HepG2 (cell line): ENCODE data around the gene MB21D2. TPM values are rescaled to one million over a fixed set of nuclear protein-coding genes. Genes with fewer than 3 reads are reported as not detected.

Experiments
- ATAC-seq: fragments of 200-7000 bp; cut with Tn5 transposase; 3 replicates; pipeline ENCODE4 v1.9.1; 2020; ENCODE audit warnings: mild to moderate bottlenecking, moderate library complexity
- BruUV-seq: library from RNA; stranded (reverse); fragments of 400-500 nt; replicated peaks from 2 replicates; lab custom pipeline; 2021; lab: Mats Ljungman, UMichigan
- CTCF ChIA-PET: fragments of 300-600 bp; formaldehyde crosslinking; extraction: SDS; loops from one replicate; lab custom pipeline; 2021; ENCODE audit warnings: low total read pairs, inconsistent platforms, low intra/inter-chr PET ratio; lab: Yijun Ruan, JAX
- POLR2A ChIA-PET: fragments of 350-600 bp; sonication (Branson Sonifier 250); formaldehyde crosslinking; loops from one replicate; lab custom pipeline; 2020; ENCODE audit warnings: antibody characterized with exemption, inconsistent platforms; lab: Yijun Ruan, JAX
- DNase-seq: peaks from one replicate; pipeline ENCODE4 v3.0.0-alpha.2; 2015; ENCODE audit warnings: low spot score
- FAIRE-seq: peaks from 3 replicates; lab custom pipeline; 2011; peaks lifted over from hg19 to GRCh38; lab: Jason Lieb, UNC
- H2AFZ ChIP-seq: one replicate; pipeline ENCODE4 v1.6.1; 2011; ENCODE audit warnings: low read length, inconsistent platforms
- H3K27ac ChIP-seq: fragments of 300-600 bp; 3 replicates; pipeline ENCODE4 v1.8.0; 2011; ENCODE audit warnings: mixed run types, mild to moderate bottlenecking, mixed read lengths, low read length, inconsistent platforms; ENCODE audit not compliant: insufficient read depth; ENCODE audit errors: extremely low read length
- H3K27me3 ChIP-seq, 2 experiments: fragments of 200-600 bp in 1 of 2; 2 replicates in 1 of 2; 3 replicates in 1 of 2; pipeline versions ENCODE4 v1.6.0 to v1.8.0; 2011; ENCODE audit warnings: low read length in 2 of 2, mild to moderate bottlenecking in 2 of 2, moderate library complexity in 2 of 2, inconsistent platforms in 1 of 2; ENCODE audit not compliant: insufficient read depth in 2 of 2, control insufficient read depth in 1 of 2
- H3K36me3 ChIP-seq, 2 experiments: fragments of 200-600 bp in 1 of 2; replicated peaks in 1 of 2; 2 replicates in 1 of 2; 3 replicates in 1 of 2; pipeline versions ENCODE4 v1.5.1 to v1.8.0; 2011; ENCODE audit warnings: low read length in 2 of 2, inconsistent platforms in 1 of 2; ENCODE audit not compliant: insufficient read depth in 2 of 2, control insufficient read depth in 1 of 2
- H3K4me1 ChIP-seq: 2 replicates; pipeline ENCODE4 v1.5.1; 2012; ENCODE audit warnings: low read length, inconsistent platforms; ENCODE audit not compliant: insufficient read depth
- H3K4me2 ChIP-seq: 2 replicates; pipeline ENCODE4 v1.6.0; 2011; ENCODE audit warnings: low read depth, low read length, inconsistent platforms
- H3K4me3 ChIP-seq, 3 experiments: fragments of 200-600 bp in 1 of 3; sonication (generic), shearing (Covaris generic) in 1 of 3; replicated peaks in 1 of 3; 2 replicates each; pipeline ENCODE4 v1.5.1; 2011 to 2016; ENCODE audit warnings: low read length in 3 of 3, inconsistent platforms in 2 of 3, low read depth in 2 of 3, mild to moderate bottlenecking in 2 of 3, control low read depth in 1 of 3, mixed read lengths in 1 of 3; ENCODE audit not compliant: insufficient read depth in 1 of 3
- H3K79me2 ChIP-seq: one replicate; pipeline ENCODE4 v1.6.1; 2011; ENCODE audit warnings: low read length, inconsistent platforms; ENCODE audit not compliant: insufficient read depth
- H3K9ac ChIP-seq: 2 replicates; pipeline ENCODE4 v1.6.0; 2011; ENCODE audit warnings: mild to moderate bottlenecking, low read depth, low read length, inconsistent platforms; ENCODE audit not compliant: insufficient read depth
- H3K9me3 ChIP-seq: 2 replicates; pipeline ENCODE4 v1.5.1; 2012; ENCODE audit warnings: mild to moderate bottlenecking, low read length
- H4K20me1 ChIP-seq: 2 replicates; pipeline ENCODE4 v1.6.0; 2011; ENCODE audit warnings: inconsistent platforms, mild to moderate bottlenecking, low read length, moderate library complexity; ENCODE audit not compliant: insufficient read depth
- HMG20A ChIP-seq: IDR thresholded peaks from 2 replicates; pipeline ENCODE4 v1.6.1; 2016; ENCODE audit warnings: borderline replicate concordance
- HNRNPK ChIP-seq: fragments of 200-400 bp; formaldehyde crosslinking; IDR thresholded peaks from 2 replicates; pipeline ENCODE4 v1.6.1; 2018; ENCODE audit warnings: low read length, low read depth, moderate library complexity, mild to moderate bottlenecking; ENCODE audit not compliant: poor library complexity, severe bottlenecking
- MAF1 ChIP-seq: sonication (generic); formaldehyde crosslinking; IDR thresholded peaks from 2 replicates; pipeline ENCODE4 v1.5.0; 2020; ENCODE audit warnings: missing genetic modification reagents, borderline replicate concordance
- MED8 ChIP-seq: sonication (generic); formaldehyde crosslinking; IDR thresholded peaks from 2 replicates; pipeline ENCODE4 v1.8.1; 2023; ENCODE audit warnings: mild to moderate bottlenecking, missing genetic modification reagents; ENCODE audit not compliant: insufficient replicate concordance
- SPEN ChIP-seq: sonication (generic); formaldehyde crosslinking; IDR thresholded peaks from 2 replicates; pipeline ENCODE4 v1.5.1; 2020; ENCODE audit warnings: low read depth, mild to moderate bottlenecking, missing genetic modification reagents
- ZBTB34 ChIP-seq: sonication (generic); formaldehyde crosslinking; IDR thresholded peaks from 2 replicates; pipeline ENCODE4 v1.8.0; 2022; ENCODE audit warnings: mild to moderate bottlenecking, missing genetic modification reagents
- ZNF296 ChIP-seq: sonication (generic); formaldehyde crosslinking; conservative IDR thresholded peaks from 2 replicates; pipeline ENCODE4 v1.5.0; 2020; ENCODE audit warnings: mild to moderate bottlenecking, missing genetic modification reagents
- ZNF567 ChIP-seq: sonication (generic); formaldehyde crosslinking; IDR thresholded peaks from 2 replicates; pipeline ENCODE4 v1.8.1; 2023; ENCODE audit warnings: mild to moderate bottlenecking, missing genetic modification reagents, borderline replicate concordance
- WGBS: methylation state at CpG from one replicate; pipeline ENCODE4 v1.1.6; 2017; ENCODE audit warnings: low lambda C conversion rate; 5-methylcytosine and 5-hydroxymethylcytosine counted together
- in situ Hi-C: cut with HindIII; loops from 2 replicates; pipeline ENCODE4 v1.10.0; 2017; ENCODE audit warnings: low pct_unique_long_range_greater_than_20kb; ENCODE audit not compliant: extremely low pct_ligation_motif_present
- intact Hi-C: fragments of 100-400 bp; cut with micrococcal nuclease; formaldehyde crosslinking; loops from one replicate; pipeline ENCODE4 v1.10.0; 2022; ENCODE audit not compliant: unreplicated experiment
- polyA plus RNA-seq, 8 experiments: library from polyadenylated mRNA; depleted of rRNA in 3 of 8; stranded (reverse) in 7 of 8; unstranded in 1 of 8; fragments of >200 nt; fragmentation: Illumina TruSeq in 4 of 8; extraction: Trizol in 4 of 8; gene quantifications; 2 replicates each; pipeline versions ENCODE4 v1.2.1 to v1.2.3, GENCODE V29; 2011 to 2016; ENCODE audit warnings: low read depth in 4 of 8, missing spikeins in 1 of 8, mixed read lengths in 1 of 8; ENCODE audit not compliant: insufficient read depth in 1 of 8
- total RNA-seq, 5 experiments: library from RNA; depleted of rRNA; stranded (reverse); fragments of >200 nt; fragmentation: Illumina TruSeq; extraction: Trizol; gene quantifications; 2 replicates each; pipeline ENCODE4 v1.2.3, GENCODE V29; 2016; ENCODE audit warnings: low read depth in 1 of 5

MB21D2 gene
- total and polyA plus RNA-seq, 2 of the 13 experiments (the other 11 are each of a cell fraction or from before 2014, with no cell fraction given) = 0.90 to 1.6 TPM

GRCh38 chr3:192831801-192832347, 85.8 kb downstream of the MB21D2 start:
- no peaks in the 10 kb centered on the region for H3K4me1 ChIP-seq
- WGBS = 89% methylated on average over 1 of the region's 1 CpG
- no peak overlapping the region for H3K4me3 ChIP-seq
- H3K9me3 ChIP-seq = no peaks in the 10 kb centered on the region
- no peak overlapping the region for H3K4me2 ChIP-seq
- intact Hi-C loops (no loop called here), in situ Hi-C loops (no loop called here)
- POLR2A ChIA-PET = no interaction called here
- no peak overlapping the region for H2AFZ ChIP-seq
- BruUV-seq = no TSS peak
- H3K36me3 ChIP-seq = no peaks in the 10 kb centered on the region
- FAIRE-seq (no peak), ATAC-seq (no peak), DNase-seq (no peak)
- H4K20me1 ChIP-seq = no peaks in the 10 kb centered on the region
- H3K27ac ChIP-seq = no peak overlapping the region
- TF ChIP-seq HNRNPK (no peak), ZNF296 (no peak), ZNF567 (CRISPR knock-in tag) (no peak), ZBTB34 (CRISPR knock-in tag) (no peak), SPEN (CRISPR knock-in tag) (no peak), HMG20A (CRISPR knock-in tag) (no peak)
- CTCF ChIA-PET = no interaction called here
- H3K9ac ChIP-seq = no peak overlapping the region
- no peaks in the 10 kb centered on the region for H3K27me3 ChIP-seq
- no peaks in the 10 kb centered on the region for H3K79me2 ChIP-seq

- Histone ChIP-seq H3K4me2 (no peak overlapping the region), H3K27me3 (no peaks in the 10 kb centered on the region), H3K9me3 (no peaks in the 10 kb centered on the region), H3K36me3 (no peaks in the 10 kb centered on the region), H3K79me2 (no peaks in the 10 kb centered on the region), H3K27ac (no peak overlapping the region), H4K20me1 (no peaks in the 10 kb centered on the region), H3K4me3 (no peak overlapping the region), H3K4me1 (no peaks in the 10 kb centered on the region), H2AFZ (no peak overlapping the region), H3K9ac (no peak overlapping the region)
- no TSS peak for BruUV-seq
- ChIA-PET POLR2A (no interaction called here), CTCF (no interaction called here)
- intact Hi-C loops = no loop called here
- in situ Hi-C loops = no loop called here
- DNase-seq = no peak
- no peak for FAIRE-seq
- no peak for ATAC-seq
- TF ChIP-seq MAF1 (CRISPR knock-in tag) (no peak), MED8 (CRISPR knock-in tag) (no peak)
- 78% methylated on average over 6 of the region's 6 CpGs for WGBS
Measured at GRCh38 chr3:192831111-192831644, 86.5 kb downstream of the MB21D2 start.
